Measurements from ENCODE around the gene SEC22C. TPM values are rescaled to one million over a fixed set of nuclear protein-coding genes. Genes with fewer than 3 reads are reported as not detected.

Gene SEC22C
- total RNA-seq, 2 donors from 2014 or later, result 35.2 to 38.4 TPM

- no peak for DNase-seq
- H3K27ac ChIP-seq (ENCODE audit: low read depth, low read length), result no peak overlapping the region
- H3K27me3 Mint-ChIP-seq (ENCODE audit: insufficient read depth), result no peaks in the 10 kb centered on the region
- H3K36me3 ChIP-seq (ENCODE audit: control insufficient read depth, insufficient read depth, low read length), result peaks cover 51% of the 10 kb centered on the region
- H3K4me3 Mint-ChIP-seq, result no peak overlapping the region
- H3K27me3 ChIP-seq (ENCODE audit: control insufficient read depth, insufficient read depth, low read length, poor library complexity, severe bottlenecking), result no peaks in the 10 kb centered on the region
- H3K4me3 ChIP-seq (ENCODE audit: low read length), result no peak overlapping the region
- 96 to 100% methylated on average over 2 of the region's 2 CpGs for WGBS, 2 experiments (ENCODE audit: insufficient coverage in 1 of 2, insufficient read length in 1 of 2)
- H3K9me3 Mint-ChIP-seq, result no peaks in the 10 kb centered on the region
- H3K4me1 Mint-ChIP-seq, result peaks cover 2% of the 10 kb centered on the region
- no peaks in the 10 kb centered on the region for H3K4me1 ChIP-seq (ENCODE audit: control insufficient read depth, insufficient read depth, low read length)
- peaks cover 26% of the 10 kb centered on the region for H3K36me3 Mint-ChIP-seq (ENCODE audit: low read depth)
- TF ChIP-seq CTCF (conservative IDR thresholded peaks at IDR 0.05), result no peak
- H3K9ac ChIP-seq (ENCODE audit: extremely low read depth, low read length, poor library complexity, severe bottlenecking), result no peak overlapping the region
- no peaks in the 10 kb centered on the region for H3K9me3 ChIP-seq (ENCODE audit: control insufficient read depth, low read length)
- no peak overlapping the region for H3K27ac Mint-ChIP-seq
Measured at GRCh38 chr3:42549131-42549530, 32.6 kb downstream of the SEC22C start.

GRCh38 chr3:42547401-42547945, 34.3 kb downstream of the SEC22C start:
- H3K9me3 ChIP-seq (ENCODE audit: control insufficient read depth, low read length), result no peaks in the 10 kb centered on the region
- H3K36me3 ChIP-seq (ENCODE audit: control insufficient read depth, insufficient read depth, low read length), result peaks cover 35% of the 10 kb centered on the region
- no peak overlapping the region for H3K9ac ChIP-seq (ENCODE audit: extremely low read depth, low read length, poor library complexity, severe bottlenecking)
- Mint-ChIP-seq H3K9me3 (no peaks in the 10 kb centered on the region), H3K36me3 (ENCODE audit: low read depth) (peaks cover 13% of the 10 kb centered on the region), H3K27ac (no peak overlapping the region), H3K27me3 (ENCODE audit: insufficient read depth) (no peaks in the 10 kb centered on the region), H3K4me3 (no peak overlapping the region), H3K4me1 (peaks cover 2% of the 10 kb centered on the region)
- no peaks in the 10 kb centered on the region for H3K4me1 ChIP-seq (ENCODE audit: control insufficient read depth, insufficient read depth, low read length)
- DNase-seq, result peak; percentile 93
- H3K27ac ChIP-seq (ENCODE audit: low read depth, low read length), result no peak overlapping the region
- WGBS, 2 experiments (ENCODE audit: insufficient coverage in 1 of 2, insufficient read length in 1 of 2), result 0 to 46% methylated on average over 2 to 7 of the region's 7 CpGs
- no peak overlapping the region for H3K4me3 ChIP-seq (ENCODE audit: low read length)
- TF ChIP-seq CTCF (conservative IDR thresholded peaks at IDR 0.05), result peak; percentile 98
- no peaks in the 10 kb centered on the region for H3K27me3 ChIP-seq (ENCODE audit: control insufficient read depth, insufficient read depth, low read length, poor library complexity, severe bottlenecking)

- H3K27ac Mint-ChIP-seq, result no peak overlapping the region
- no peak for TF ChIP-seq CTCF (conservative IDR thresholded peaks at IDR 0.05)
- H3K27me3 ChIP-seq (ENCODE audit: control insufficient read depth, insufficient read depth, low read length, poor library complexity, severe bottlenecking), result no peaks in the 10 kb centered on the region
- H3K27ac ChIP-seq (ENCODE audit: low read depth, low read length), result no peak overlapping the region
- no peak overlapping the region for H3K4me3 Mint-ChIP-seq
- H3K9me3 ChIP-seq (ENCODE audit: control insufficient read depth, low read length), result no peaks in the 10 kb centered on the region
- no peaks in the 10 kb centered on the region for H3K9me3 Mint-ChIP-seq
- H3K27me3 Mint-ChIP-seq (ENCODE audit: insufficient read depth), result no peaks in the 10 kb centered on the region
- peaks cover 2% of the 10 kb centered on the region for H3K4me1 Mint-ChIP-seq
- peaks cover 7% of the 10 kb centered on the region for H3K36me3 Mint-ChIP-seq (ENCODE audit: low read depth)
- WGBS, 2 experiments (ENCODE audit: insufficient coverage in 1 of 2, insufficient read length in 1 of 2), result 91 to 94% methylated on average over 3 of the region's 3 CpGs
- H3K4me1 ChIP-seq (ENCODE audit: control insufficient read depth, insufficient read depth, low read length), result no peaks in the 10 kb centered on the region
- DNase-seq, result no peak
- peaks cover 27% of the 10 kb centered on the region for H3K36me3 ChIP-seq (ENCODE audit: control insufficient read depth, insufficient read depth, low read length)
- H3K4me3 ChIP-seq (ENCODE audit: low read length), result no peak overlapping the region
- no peak overlapping the region for H3K9ac ChIP-seq (ENCODE audit: extremely low read depth, low read length, poor library complexity, severe bottlenecking)
Measured at GRCh38 chr3:42546691-42547213, 35.0 kb downstream of the SEC22C start.

Measured in endodermal cell (in vitro differentiated cells).